MM.1S (cell line): ENCODE results near the gene SMURF1.

ENCODE experiments used
- CTCF ChIP-seq: fragments of 300-600 bp; sonication (generic); IDR thresholded peaks from 2 replicates; pipeline ENCODE4 v1.5.1; 2016; ENCODE audit warnings: antibody characterized with exemption, low read length, mixed read lengths
- EZH2 ChIP-seq: fragments of 300-600 bp; sonication (generic); optimal IDR thresholded peaks from 2 replicates; pipeline ENCODE3; 2017; ENCODE audit warnings: low read depth, mild to moderate bottlenecking, antibody characterized with exemption, low read length, mixed read lengths
- EZH2phosphoT487 ChIP-seq: fragments of 300-600 bp; sonication (generic); IDR thresholded peaks from 2 replicates; pipeline ENCODE4 v1.6.1; 2018; ENCODE audit warnings: antibody characterized with exemption, low read length

- TF ChIP-seq CTCF (no peak), EZH2phosphoT487 (no peak), EZH2 (no peak)
Observed at GRCh38 chr7:99028261-99028973, 115.5 kb downstream of the SMURF1 start.
